Transverse colon (tissue), 4 donors: ENCODE measurements around the gene ACTN1. TPM values are rescaled to one million over a fixed set of nuclear protein-coding genes. Genes with fewer than 3 reads are reported as not detected.

Source experiments
- DNase-seq: peaks from one replicate; pipeline ENCODE4 v3.0.0-alpha.2; 2019
- H3K27ac ChIP-seq, 4 donors: fragments of 200-600 bp; sonication (generic); 2 replicates each; pipeline ENCODE4 v1.5.1; 2016 to 2018; ENCODE audit warnings: inconsistent platforms in 4 of 4
- H3K27me3 ChIP-seq: fragments of 200-600 bp; sonication (generic); 2 replicates; pipeline ENCODE4 v1.5.1; 2017; ENCODE audit warnings: inconsistent platforms
- H3K36me3 ChIP-seq, 4 donors: fragments of 200-600 bp; sonication (generic); 2 replicates each; pipeline ENCODE4 v1.5.1; 2017 to 2019; ENCODE audit warnings: inconsistent platforms in 4 of 4
- H3K4me1 ChIP-seq, 4 donors: fragments of 200-600 bp; sonication (generic); 2 replicates each; pipeline ENCODE4 v1.5.1; 2017 to 2020; ENCODE audit warnings: inconsistent platforms in 4 of 4
- H3K4me3 ChIP-seq, 4 donors: fragments of 200-600 bp; sonication (generic); 1 replicate in 1 of 4; 2 replicates in 3 of 4; pipeline versions ENCODE4 v1.5.1 to v1.6.1; 2017 to 2019; ENCODE audit warnings: inconsistent platforms in 4 of 4
- H3K9me3 ChIP-seq, 2 donors: fragments of 200-600 bp; sonication (generic); 2 replicates each; pipeline ENCODE4 v1.5.1; 2017 to 2019; ENCODE audit warnings: inconsistent platforms in 2 of 2
- EP300 ChIP-seq: sonication (generic); formaldehyde crosslinking; IDR thresholded peaks from one replicate; pipeline ENCODE4 v1.6.1; 2017; ENCODE audit warnings: antibody characterized with exemption, low read depth
- POLR2A ChIP-seq: fragments of 450-650 bp; IDR thresholded peaks from one replicate; pipeline ENCODE4 v1.6.1; 2016; ENCODE audit warnings: antibody characterized with exemption, mild to moderate bottlenecking, moderate library complexity
- POLR2AphosphoS5 ChIP-seq, 3 donors: sonication (generic); formaldehyde crosslinking; IDR thresholded peaks; one replicate each; pipeline ENCODE4 v1.6.1; 2016; ENCODE audit warnings: antibody characterized with exemption in 3 of 3
- WGBS, 2 donors: methylation state at CpG; one replicate each; pipeline ENCODE4 v1.1.5; 2018; ENCODE audit warnings: low coverage in 1 of 2; 5-methylcytosine and 5-hydroxymethylcytosine counted together
- in situ Hi-C, 4 donors: fragments of 200-750 bp; cut with MboI; loops; one replicate each; pipeline versions ENCODE4 v1.15.0 to v1.15.1; 2017; ENCODE audit warnings: low sequenced_read_pairs in 3 of 4, low pct_ligation_motif_present in 1 of 4, low pct_unique_long_range_greater_than_20kb in 1 of 4
- intact Hi-C: fragments of 100-400 bp; cut with DNase I; formaldehyde crosslinking; loops from one replicate; pipeline ENCODE4 v1.15.1; 2023; ENCODE audit warnings: low total_unique reads
- total RNA-seq, 4 donors: library from RNA; depleted of rRNA; stranded (reverse); fragments of >200 nt; gene quantifications; one replicate each; pipeline ENCODE4 v1.1.0, GENCODE V29; 2016
- TF ChIP-seq, protein P1 (sequence below), 5 experiments: fragments of 200-600 bp in 3 of 5; fragments of 450-650 bp in 2 of 5; sonication (generic) in 3 of 5; IDR thresholded peaks; 1 replicate in 2 of 5; 2 replicates in 3 of 5; pipeline ENCODE4 v1.5.1; 2016 to 2017; ENCODE audit warnings: antibody characterized with exemption in 5 of 5, inconsistent platforms in 3 of 5, mild to moderate bottlenecking in 2 of 5, moderate library complexity in 1 of 5

Gene ACTN1
- total RNA-seq, 4 donors from 2014 or later, result 127 to 403 (median 197) TPM

GRCh38 chr14:68978172-68978911, 760 bp downstream of the ACTN1 start:
- WGBS, 2 donors, result 1% methylated on average over 46 of the region's 72 CpGs; no CpG with 5 or more reads in 1 of the 2 donors
- no peaks in the 10 kb centered on the region for H3K27me3 ChIP-seq
- H3K36me3 ChIP-seq, result no peaks in the 10 kb centered on the region
- H3K4me3 ChIP-seq, result peak overlapping the region; percentile 71 to 99 (median 78)
- intact Hi-C loops, result loop anchor here (5.0 kb wide), 3 partner anchors 41 to 114 kb away; no protein-coding TSS in a partner anchor
- H3K9me3 ChIP-seq, result no peaks in the 10 kb centered on the region
- peak; percentile 66 for DNase-seq
- peaks cover 13 to 59% (median 41%) of the 10 kb centered on the region in 4 donors for H3K4me1 ChIP-seq
- TF ChIP-seq POLR2A (peak; percentile 51), POLR2AphosphoS5 (IDR thresholded peaks at IDR 0.05) (peak in 1 of 3 donors; percentile 66), EP300 (no peak)
- TF ChIP-seq, protein P1, sequence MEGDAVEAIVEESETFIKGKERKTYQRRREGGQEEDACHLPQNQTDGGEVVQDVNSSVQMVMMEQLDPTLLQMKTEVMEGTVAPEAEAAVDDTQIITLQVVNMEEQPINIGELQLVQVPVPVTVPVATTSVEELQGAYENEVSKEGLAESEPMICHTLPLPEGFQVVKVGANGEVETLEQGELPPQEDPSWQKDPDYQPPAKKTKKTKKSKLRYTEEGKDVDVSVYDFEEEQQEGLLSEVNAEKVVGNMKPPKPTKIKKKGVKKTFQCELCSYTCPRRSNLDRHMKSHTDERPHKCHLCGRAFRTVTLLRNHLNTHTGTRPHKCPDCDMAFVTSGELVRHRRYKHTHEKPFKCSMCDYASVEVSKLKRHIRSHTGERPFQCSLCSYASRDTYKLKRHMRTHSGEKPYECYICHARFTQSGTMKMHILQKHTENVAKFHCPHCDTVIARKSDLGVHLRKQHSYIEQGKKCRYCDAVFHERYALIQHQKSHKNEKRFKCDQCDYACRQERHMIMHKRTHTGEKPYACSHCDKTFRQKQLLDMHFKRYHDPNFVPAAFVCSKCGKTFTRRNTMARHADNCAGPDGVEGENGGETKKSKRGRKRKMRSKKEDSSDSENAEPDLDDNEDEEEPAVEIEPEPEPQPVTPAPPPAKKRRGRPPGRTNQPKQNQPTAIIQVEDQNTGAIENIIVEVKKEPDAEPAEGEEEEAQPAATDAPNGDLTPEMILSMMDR (IDR thresholded peaks at IDR 0.05), result no peak
- H3K27ac ChIP-seq, result peak overlapping the region; percentile 93 to 99 (median 96)
- in situ Hi-C loops, result no loop called here

GRCh38 chr14:68977718-68978171, 1.4 kb downstream of the ACTN1 start:
- intact Hi-C loops (loop anchor here (2.0 to 5.0 kb wide), 4 partner anchors 25 to 115 kb away; no protein-coding TSS in a partner anchor), in situ Hi-C loops (no loop called here)
- no peaks in the 10 kb centered on the region for H3K9me3 ChIP-seq
- 0% methylated on average over 23 of the region's 25 CpGs; no CpG with 5 or more reads in 1 of the 2 donors for WGBS, 2 donors
- peak overlapping the region; percentile 71 to 99 (median 78) for H3K4me3 ChIP-seq
- peak; percentile 73 for DNase-seq
- no peaks in the 10 kb centered on the region for H3K27me3 ChIP-seq
- peak; percentile 65 for TF ChIP-seq POLR2A
- TF ChIP-seq, protein P1 (IDR thresholded peaks at IDR 0.05), result peak in 1 of 5 experiments; percentile 8
- peak; percentile 64 to 82 (median 77) for TF ChIP-seq POLR2AphosphoS5 (IDR thresholded peaks at IDR 0.05)
- TF ChIP-seq EP300, result no peak
- no peaks in the 10 kb centered on the region for H3K36me3 ChIP-seq
- H3K27ac ChIP-seq, result peak overlapping the region; percentile 93 to 99 (median 96)
- H3K4me1 ChIP-seq, result peaks cover 18 to 62% (median 41%) of the 10 kb centered on the region in 4 donors

GRCh38 chr14:68977180-68977717, 1.9 kb downstream of the ACTN1 start:
- H3K4me1 ChIP-seq, result peaks cover 22 to 67% (median 42%) of the 10 kb centered on the region in 4 donors
- no peak for DNase-seq
- H3K9me3 ChIP-seq, result no peaks in the 10 kb centered on the region
- H3K27me3 ChIP-seq, result no peaks in the 10 kb centered on the region
- 15% methylated on average over 8 of the region's 8 CpGs; no CpG with 5 or more reads in 1 of the 2 donors for WGBS, 2 donors
- peak overlapping the region; percentile 93 to 99 (median 96) for H3K27ac ChIP-seq
- H3K36me3 ChIP-seq, result no peaks in the 10 kb centered on the region
- intact Hi-C loops (loop anchor here (2.0 to 5.0 kb wide), 4 partner anchors 24 to 115 kb away; no protein-coding TSS in a partner anchor), in situ Hi-C loops (no loop called here)
- peak overlapping the region; percentile 5 to 81 (median 73) for H3K4me3 ChIP-seq
- TF ChIP-seq EP300 (no peak), POLR2AphosphoS5 (IDR thresholded peaks at IDR 0.05) (peak in 1 of 3 donors; percentile 3), POLR2A (no peak)
- TF ChIP-seq, protein P1 (IDR thresholded peaks at IDR 0.05), result no peak
